ENCODE data around the gene PRRT2.

GRCh38 chr16:29774730-29775129, 37.3 kb upstream of the PRRT2 start:
- TF ChIP-seq POLR2A (IDR thresholded peaks at IDR 0.05) = no peak
- TF ChIP-seq, protein P1, sequence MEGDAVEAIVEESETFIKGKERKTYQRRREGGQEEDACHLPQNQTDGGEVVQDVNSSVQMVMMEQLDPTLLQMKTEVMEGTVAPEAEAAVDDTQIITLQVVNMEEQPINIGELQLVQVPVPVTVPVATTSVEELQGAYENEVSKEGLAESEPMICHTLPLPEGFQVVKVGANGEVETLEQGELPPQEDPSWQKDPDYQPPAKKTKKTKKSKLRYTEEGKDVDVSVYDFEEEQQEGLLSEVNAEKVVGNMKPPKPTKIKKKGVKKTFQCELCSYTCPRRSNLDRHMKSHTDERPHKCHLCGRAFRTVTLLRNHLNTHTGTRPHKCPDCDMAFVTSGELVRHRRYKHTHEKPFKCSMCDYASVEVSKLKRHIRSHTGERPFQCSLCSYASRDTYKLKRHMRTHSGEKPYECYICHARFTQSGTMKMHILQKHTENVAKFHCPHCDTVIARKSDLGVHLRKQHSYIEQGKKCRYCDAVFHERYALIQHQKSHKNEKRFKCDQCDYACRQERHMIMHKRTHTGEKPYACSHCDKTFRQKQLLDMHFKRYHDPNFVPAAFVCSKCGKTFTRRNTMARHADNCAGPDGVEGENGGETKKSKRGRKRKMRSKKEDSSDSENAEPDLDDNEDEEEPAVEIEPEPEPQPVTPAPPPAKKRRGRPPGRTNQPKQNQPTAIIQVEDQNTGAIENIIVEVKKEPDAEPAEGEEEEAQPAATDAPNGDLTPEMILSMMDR (IDR thresholded peaks at IDR 0.05) = no peak

All from breast epithelium (tissue), 3 donors.